HepG2 (cell line): Measurements from ENCODE around the gene ITGAE. TPM values are rescaled to one million over a fixed set of nuclear protein-coding genes. Genes with fewer than 3 reads are reported as not detected.

ENCODE experiments used
- ATAC-seq: fragments of 200-7000 bp; cut with Tn5 transposase; 3 replicates; pipeline ENCODE4 v1.9.1; 2020; ENCODE audit warnings: mild to moderate bottlenecking, moderate library complexity
- BruUV-seq: library from RNA; stranded (reverse); fragments of 400-500 nt; replicated peaks from 2 replicates; lab custom pipeline; 2021; lab: Mats Ljungman, UMichigan
- CTCF ChIA-PET: fragments of 300-600 bp; formaldehyde crosslinking; extraction: SDS; loops from one replicate; lab custom pipeline; 2021; ENCODE audit warnings: low total read pairs, inconsistent platforms, low intra/inter-chr PET ratio; lab: Yijun Ruan, JAX
- POLR2A ChIA-PET: fragments of 350-600 bp; sonication (Branson Sonifier 250); formaldehyde crosslinking; loops from one replicate; lab custom pipeline; 2020; ENCODE audit warnings: antibody characterized with exemption, inconsistent platforms; lab: Yijun Ruan, JAX
- DNase-seq: peaks from one replicate; pipeline ENCODE4 v3.0.0-alpha.2; 2015; ENCODE audit warnings: low spot score
- FAIRE-seq: peaks from 3 replicates; lab custom pipeline; 2011; peaks lifted over from hg19 to GRCh38; lab: Jason Lieb, UNC
- H2AFZ ChIP-seq: one replicate; pipeline ENCODE4 v1.6.1; 2011; ENCODE audit warnings: low read length, inconsistent platforms
- H3K27ac ChIP-seq: fragments of 300-600 bp; 3 replicates; pipeline ENCODE4 v1.8.0; 2011; ENCODE audit warnings: mixed run types, mild to moderate bottlenecking, mixed read lengths, low read length, inconsistent platforms; ENCODE audit not compliant: insufficient read depth; ENCODE audit errors: extremely low read length
- H3K27me3 ChIP-seq, 2 experiments: fragments of 200-600 bp in 1 of 2; 2 replicates in 1 of 2; 3 replicates in 1 of 2; pipeline versions ENCODE4 v1.6.0 to v1.8.0; 2011; ENCODE audit warnings: low read length in 2 of 2, mild to moderate bottlenecking in 2 of 2, moderate library complexity in 2 of 2, inconsistent platforms in 1 of 2; ENCODE audit not compliant: insufficient read depth in 2 of 2, control insufficient read depth in 1 of 2
- H3K36me3 ChIP-seq, 2 experiments: fragments of 200-600 bp in 1 of 2; replicated peaks in 1 of 2; 2 replicates in 1 of 2; 3 replicates in 1 of 2; pipeline versions ENCODE4 v1.5.1 to v1.8.0; 2011; ENCODE audit warnings: low read length in 2 of 2, inconsistent platforms in 1 of 2; ENCODE audit not compliant: insufficient read depth in 2 of 2, control insufficient read depth in 1 of 2
- H3K4me1 ChIP-seq: 2 replicates; pipeline ENCODE4 v1.5.1; 2012; ENCODE audit warnings: low read length, inconsistent platforms; ENCODE audit not compliant: insufficient read depth
- H3K4me2 ChIP-seq: 2 replicates; pipeline ENCODE4 v1.6.0; 2011; ENCODE audit warnings: low read depth, low read length, inconsistent platforms
- H3K4me3 ChIP-seq, 3 experiments: fragments of 200-600 bp in 1 of 3; sonication (generic), shearing (Covaris generic) in 1 of 3; replicated peaks in 1 of 3; 2 replicates each; pipeline ENCODE4 v1.5.1; 2011 to 2016; ENCODE audit warnings: low read length in 3 of 3, inconsistent platforms in 2 of 3, low read depth in 2 of 3, mild to moderate bottlenecking in 2 of 3, control low read depth in 1 of 3, mixed read lengths in 1 of 3; ENCODE audit not compliant: insufficient read depth in 1 of 3
- H3K79me2 ChIP-seq: one replicate; pipeline ENCODE4 v1.6.1; 2011; ENCODE audit warnings: low read length, inconsistent platforms; ENCODE audit not compliant: insufficient read depth
- H3K9ac ChIP-seq: 2 replicates; pipeline ENCODE4 v1.6.0; 2011; ENCODE audit warnings: mild to moderate bottlenecking, low read depth, low read length, inconsistent platforms; ENCODE audit not compliant: insufficient read depth
- H3K9me3 ChIP-seq: 2 replicates; pipeline ENCODE4 v1.5.1; 2012; ENCODE audit warnings: mild to moderate bottlenecking, low read length
- H4K20me1 ChIP-seq: 2 replicates; pipeline ENCODE4 v1.6.0; 2011; ENCODE audit warnings: inconsistent platforms, mild to moderate bottlenecking, low read length, moderate library complexity; ENCODE audit not compliant: insufficient read depth
- ARNT ChIP-seq: fragments of 450-650 bp; IDR thresholded peaks from 2 replicates; pipeline ENCODE4 v1.6.1; 2017
- CHD4 ChIP-seq: fragments of 200-600 bp; sonication (generic); IDR thresholded peaks from 2 replicates; pipeline ENCODE4 v1.7.0; 2017; ENCODE audit warnings: mild to moderate bottlenecking, low read length, borderline replicate concordance
- CTCF ChIP-seq: sonication (generic); formaldehyde crosslinking; IDR thresholded peaks from 2 replicates; pipeline ENCODE4 v1.5.0; 2020; ENCODE audit warnings: mild to moderate bottlenecking, missing genetic modification reagents, moderate library complexity
- SIN3A ChIP-seq: IDR thresholded peaks from 2 replicates; pipeline ENCODE4 v1.6.1; 2011; ENCODE audit warnings: low read depth, mild to moderate bottlenecking, control low read depth, low read length, borderline replicate concordance
- ZFP91 ChIP-seq: sonication (generic); formaldehyde crosslinking; IDR thresholded peaks from 2 replicates; pipeline ENCODE4 v1.9.0; 2022; ENCODE audit warnings: missing genetic modification reagents, mild to moderate bottlenecking, borderline replicate concordance
- ZNF441 ChIP-seq: sonication (generic); formaldehyde crosslinking; IDR thresholded peaks from 2 replicates; pipeline ENCODE4 v1.7.0; 2021; ENCODE audit warnings: missing genetic modification reagents, borderline replicate concordance
- ZNF629 ChIP-seq: sonication (generic); formaldehyde crosslinking; conservative IDR thresholded peaks from 2 replicates; pipeline ENCODE4 v1.5.0; 2020; ENCODE audit warnings: missing genetic modification reagents
- ZNF687 ChIP-seq: sonication (generic); formaldehyde crosslinking; IDR thresholded peaks from 2 replicates; pipeline ENCODE4 v1.5.1; 2020; ENCODE audit warnings: mild to moderate bottlenecking, missing genetic modification reagents, moderate library complexity
- WGBS: methylation state at CpG from one replicate; pipeline ENCODE4 v1.1.6; 2017; ENCODE audit warnings: low lambda C conversion rate; 5-methylcytosine and 5-hydroxymethylcytosine counted together
- in situ Hi-C: cut with HindIII; loops from 2 replicates; pipeline ENCODE4 v1.10.0; 2017; ENCODE audit warnings: low pct_unique_long_range_greater_than_20kb; ENCODE audit not compliant: extremely low pct_ligation_motif_present
- intact Hi-C: fragments of 100-400 bp; cut with micrococcal nuclease; formaldehyde crosslinking; loops from one replicate; pipeline ENCODE4 v1.10.0; 2022; ENCODE audit not compliant: unreplicated experiment
- polyA plus RNA-seq, 8 experiments: library from polyadenylated mRNA; depleted of rRNA in 3 of 8; stranded (reverse) in 7 of 8; unstranded in 1 of 8; fragments of >200 nt; fragmentation: Illumina TruSeq in 4 of 8; extraction: Trizol in 4 of 8; gene quantifications; 2 replicates each; pipeline versions ENCODE4 v1.2.1 to v1.2.3, GENCODE V29; 2011 to 2016; ENCODE audit warnings: low read depth in 4 of 8, missing spikeins in 1 of 8, mixed read lengths in 1 of 8; ENCODE audit not compliant: insufficient read depth in 1 of 8
- total RNA-seq, 5 experiments: library from RNA; depleted of rRNA; stranded (reverse); fragments of >200 nt; fragmentation: Illumina TruSeq; extraction: Trizol; gene quantifications; 2 replicates each; pipeline ENCODE4 v1.2.3, GENCODE V29; 2016; ENCODE audit warnings: low read depth in 1 of 5

ITGAE gene
- total and polyA plus RNA-seq, 2 of the 13 experiments (the other 11 are each of a cell fraction or from before 2014, with no cell fraction given), result 42.3 to 49.0 TPM

DNA sequence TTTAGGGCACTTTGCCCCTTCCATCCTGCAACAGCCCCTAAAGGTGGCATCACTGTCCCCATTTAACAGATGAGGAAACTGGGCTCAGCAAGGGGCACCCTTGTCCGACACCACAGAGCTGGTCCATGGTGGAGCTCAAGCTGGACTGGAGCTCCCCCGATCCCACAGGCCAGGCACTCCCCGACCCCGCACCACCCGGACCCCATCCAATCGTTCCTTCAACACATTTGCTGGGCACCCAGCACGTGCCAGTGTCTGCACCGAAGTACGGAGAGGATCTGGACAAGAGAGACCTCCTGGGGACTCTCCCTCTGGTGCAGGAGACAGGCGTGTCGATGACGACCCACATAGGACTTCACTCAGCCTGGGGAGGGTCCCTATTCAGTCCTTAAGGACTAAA lies 119.0 kb downstream of the ITGAE start:
- no peak for FAIRE-seq

GRCh38 chr17:3681565-3681964 lies 119.4 kb downstream of the ITGAE start:
- no peak for DNase-seq
- peaks cover 14% of the 10 kb centered on the region for H3K4me1 ChIP-seq
- H3K27ac ChIP-seq, result no peak overlapping the region
- H4K20me1 ChIP-seq, result no peaks in the 10 kb centered on the region
- no peaks in the 10 kb centered on the region for H3K79me2 ChIP-seq
- peak overlapping the region; percentile 29 for H3K4me2 ChIP-seq
- no peak overlapping the region for H3K9ac ChIP-seq
- in situ Hi-C loops (no loop called here), intact Hi-C loops (loop anchor here (5.0 kb wide), 2 partner anchors 51 to 146 kb away; no protein-coding TSS in a partner anchor)
- no peak for FAIRE-seq
- WGBS, result 16% methylated on average over 12 of the region's 20 CpGs
- H3K4me3 ChIP-seq, result no peak overlapping the region; a peak in 1 of 6 replicates
- POLR2A ChIA-PET, result no interaction called here
- no TSS peak for BruUV-seq
- no peak for ATAC-seq
- H2AFZ ChIP-seq, result no peak overlapping the region
- H3K9me3 ChIP-seq, result no peaks in the 10 kb centered on the region
- H3K27me3 ChIP-seq, result peaks cover 2 to 7% of the 10 kb centered on the region in 2 experiments; a peak in 4 of 5 replicates
- no peaks in the 10 kb centered on the region for H3K36me3 ChIP-seq
- CTCF ChIA-PET, result no interaction called here
- peak; percentile 36 for TF ChIP-seq ZNF687 (CRISPR knock-in tag)
- TF ChIP-seq SIN3A, result no peak
- TF ChIP-seq CTCF (CRISPR knock-in tag), result peak; percentile 31
- no peak for TF ChIP-seq CHD4
- TF ChIP-seq ZNF441 (CRISPR knock-in tag), result peak; percentile 93
- TF ChIP-seq ZFP91 (CRISPR knock-in tag), result no peak

More for the DNA sequence above, 119.0 kb downstream of the ITGAE start:
- Histone ChIP-seq H4K20me1 (no peaks in the 10 kb centered on the region), H3K4me2 (peak overlapping the region; percentile 29; the same call in 1 of the 2 replicates), H3K9ac (no peak overlapping the region), H3K27ac (no peak overlapping the region), H3K4me3 (no peak overlapping the region), H3K79me2 (no peaks in the 10 kb centered on the region), H3K4me1 (peaks cover 14% of the 10 kb centered on the region), H3K9me3 (no peaks in the 10 kb centered on the region), H3K36me3 (no peaks in the 10 kb centered on the region), H2AFZ (no peak overlapping the region), H3K27me3 (peaks cover 2 to 7% of the 10 kb centered on the region in 2 experiments; a peak in 4 of 5 replicates)
- ChIA-PET POLR2A (interaction anchor here (0.8 kb wide), 1 partner anchor 14 kb away, joined by 4 read pairs; the partner anchor contains the start of gene TAX1BP3), CTCF (interaction anchor here (1.5 to 1.9 kb wide), 2 partner anchors 50 to 145 kb away, joined by 7 read pairs; no protein-coding TSS in a partner anchor)
- DNase-seq (no peak), ATAC-seq (no peak)
- no TSS peak for BruUV-seq
- TF ChIP-seq ARNT (no peak), ZNF629 (CRISPR knock-in tag) (peak; percentile 56)
- intact Hi-C loops (loop anchor here (5.0 kb wide), 2 partner anchors 50 to 145 kb away; no protein-coding TSS in a partner anchor), in situ Hi-C loops (no loop called here)
- WGBS, result 82% methylated on average over 7 of the region's 12 CpGs
